Panc1 (cell line): Measurements from ENCODE around the gene SNHG17. TPM values are rescaled to one million over a fixed set of nuclear protein-coding genes. Genes with fewer than 3 reads are reported as not detected.
A peak's percentile ranks its signal among the peaks of the same experiment; 100 is the strongest.

Source experiments
- ATAC-seq: fragments of 200-7000 bp; cut with Tn5 transposase; 2 replicates; pipeline ENCODE4 v1.9.1; 2020; ENCODE audit warnings: mild to moderate bottlenecking, moderate library complexity
- BruUV-seq: library from RNA; stranded (reverse); fragments of 400-500 nt; replicated peaks from 2 replicates; lab custom pipeline; 2021; lab: Mats Ljungman, UMichigan
- CTCF ChIA-PET: fragments of 300-600 bp; sonication (Branson Sonifier 250); formaldehyde crosslinking; loops from one replicate; lab custom pipeline; 2022; ENCODE audit warnings: antibody characterized with exemption; lab: Charles Lee
- POLR2A ChIA-PET: fragments of 300-600 bp; sonication (Branson Sonifier 250); formaldehyde crosslinking; loops from one replicate; lab custom pipeline; 2022; ENCODE audit warnings: antibody characterized with exemption; lab: Charles Lee
- DNase-seq: peaks from one replicate; pipeline ENCODE4 v3.0.0-alpha.2; 2010; ENCODE audit warnings: low read depth, low spot score
- H3K27ac ChIP-seq: 2 replicates; pipeline ENCODE4 v1.5.1; 2011; ENCODE audit warnings: mild to moderate bottlenecking, low read length, inconsistent platforms
- H3K27me3 ChIP-seq: fragments of 200-500 bp; sonication (Bioruptor generic); 2 replicates; pipeline ENCODE4 v1.6.0; 2014; ENCODE audit warnings: low read length, inconsistent platforms; ENCODE audit not compliant: control insufficient read depth, insufficient read depth
- H3K36me3 ChIP-seq: fragments of 200-500 bp; sonication (Bioruptor generic); 2 replicates; pipeline ENCODE4 v1.5.1; 2014; ENCODE audit warnings: inconsistent platforms, mild to moderate bottlenecking, low read length, moderate library complexity; ENCODE audit not compliant: control insufficient read depth, insufficient read depth
- H3K4me1 ChIP-seq: 2 replicates; pipeline ENCODE4 v1.5.1; 2011; ENCODE audit warnings: inconsistent platforms, mild to moderate bottlenecking, low read length, moderate library complexity; ENCODE audit not compliant: control insufficient read depth, insufficient read depth
- H3K4me3 ChIP-seq, 2 experiments: 2 replicates each; pipeline ENCODE4 v1.5.1; 2011 to 2012; ENCODE audit warnings: low read depth in 2 of 2, low read length in 2 of 2, mild to moderate bottlenecking in 2 of 2, inconsistent platforms in 1 of 2, moderate library complexity in 1 of 2
- H3K9me3 ChIP-seq: fragments of 200-500 bp; sonication (Bioruptor generic); 2 replicates; pipeline ENCODE4 v1.5.1; 2014; ENCODE audit warnings: low read depth, mild to moderate bottlenecking, inconsistent platforms, low read length, moderate library complexity; ENCODE audit not compliant: control insufficient read depth, insufficient read depth
- POLR2AphosphoS5 ChIP-seq: IDR thresholded peaks from 2 replicates; pipeline ENCODE4 v1.6.1; 2012; ENCODE audit warnings: mild to moderate bottlenecking, low read depth, low read length, moderate library complexity
- SIN3A ChIP-seq: IDR thresholded peaks from 2 replicates; pipeline ENCODE4 v1.6.1; 2012; ENCODE audit warnings: low read depth, mild to moderate bottlenecking, low read length, moderate library complexity, borderline replicate concordance; ENCODE audit not compliant: insufficient read depth
- TCF7L2 ChIP-seq: IDR thresholded peaks from 2 replicates; pipeline ENCODE4 v1.6.1; 2011; ENCODE audit warnings: mild to moderate bottlenecking, low read depth, low read length, inconsistent platforms
- in situ Hi-C: cut with HindIII; loops from 2 replicates; pipeline ENCODE4 v1.10.0; 2016; ENCODE audit warnings: low sequenced_read_pairs, low pct_unique_long_range_greater_than_20kb
- intact Hi-C: fragments of 100-400 bp; cut with micrococcal nuclease; formaldehyde crosslinking; loops from one replicate; pipeline ENCODE4 v1.10.0; 2022; ENCODE audit not compliant: unreplicated experiment
- total RNA-seq: library from RNA; stranded (reverse); gene quantifications from one replicate; pipeline ENCODE4 v1.2.1, GENCODE V29; 2021; ENCODE audit not compliant: unreplicated experiment
- TF ChIP-seq, protein P1 (sequence below): fragments of 450-650 bp; IDR thresholded peaks from 2 replicates; pipeline ENCODE4 v1.5.1; 2017; ENCODE audit warnings: mild to moderate bottlenecking
- TF ChIP-seq, protein P2 (sequence below), 2 experiments: IDR thresholded peaks; 2 replicates each; pipeline ENCODE4 v1.6.1; 2011 to 2012; ENCODE audit warnings: low read depth in 2 of 2, control low read depth in 1 of 2, low read length in 1 of 2, mild to moderate bottlenecking in 1 of 2, moderate library complexity in 1 of 2; ENCODE audit not compliant: insufficient read depth in 1 of 2

SNHG17 gene
- total RNA-seq, 1 experiment from 2014 or later: 60.1 TPM

DNA sequence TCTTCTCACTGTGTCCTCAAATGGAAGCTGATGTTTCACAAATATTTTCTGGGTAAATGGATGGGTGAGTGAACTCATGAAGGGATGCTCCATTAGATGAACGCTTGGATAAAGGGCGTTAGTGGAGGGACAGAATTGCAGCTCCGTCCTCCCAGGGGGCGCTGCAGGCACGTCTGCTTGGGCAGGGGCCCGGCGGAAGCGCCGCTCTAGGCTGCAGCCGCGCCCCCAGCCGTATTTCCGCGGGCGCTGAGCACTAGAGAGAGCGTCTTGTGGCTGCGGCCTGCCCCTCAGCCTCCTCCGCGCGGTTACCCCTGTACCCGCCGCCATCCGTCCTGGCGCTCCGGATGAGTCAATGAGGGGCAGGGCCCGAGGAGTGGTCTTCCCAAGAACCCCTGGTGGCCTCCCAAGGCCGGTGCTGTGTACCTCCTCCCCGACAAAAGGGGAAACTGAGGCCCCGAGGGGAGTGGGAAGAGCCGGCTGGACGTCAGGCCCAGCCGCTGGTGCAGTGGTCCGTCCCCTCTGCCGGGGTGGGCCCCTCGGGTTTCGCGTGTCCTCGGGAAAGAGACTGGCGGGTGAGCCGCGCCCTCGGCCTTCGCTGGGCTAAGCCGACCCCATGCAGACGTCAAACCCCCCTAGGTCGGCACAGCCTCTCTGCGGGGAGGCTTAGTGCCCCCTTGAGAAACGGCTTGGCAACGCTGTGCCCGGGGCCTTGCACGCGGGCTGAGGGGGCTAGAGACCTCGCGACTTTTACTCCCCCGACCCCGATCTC lies 11.5 kb upstream of the SNHG17 start:
- peak; percentile 97 for ATAC-seq
- DNase-seq: peak; percentile 62
- in situ Hi-C loops (no loop called here), intact Hi-C loops (no loop called here)
- Histone ChIP-seq H3K4me1 (peaks cover 13% of the 10 kb centered on the region), H3K4me3 (peak overlapping the region; percentile 86 to 88), H3K9me3 (no peaks in the 10 kb centered on the region), H3K27me3 (no peaks in the 10 kb centered on the region), H3K27ac (peak overlapping the region; percentile 93), H3K36me3 (peaks cover 2% of the 10 kb centered on the region; the same call in 1 of the 2 replicates)
- POLR2A ChIA-PET: interaction anchor here (0.9 to 1.1 kb wide), 2 partner anchors 11 to 26 kb away, joined by 3 read pairs; partner anchors contain the start of genes RALGAPB and SNHG17
- CTCF ChIA-PET: interaction anchor here (0.6 to 1.1 kb wide), 2 partner anchors 11 to 1531 kb away, joined by 4 to 6 read pairs; partner anchors contain the start of gene SNHG17
- BruUV-seq: no TSS peak
- TF ChIP-seq, protein P1, sequence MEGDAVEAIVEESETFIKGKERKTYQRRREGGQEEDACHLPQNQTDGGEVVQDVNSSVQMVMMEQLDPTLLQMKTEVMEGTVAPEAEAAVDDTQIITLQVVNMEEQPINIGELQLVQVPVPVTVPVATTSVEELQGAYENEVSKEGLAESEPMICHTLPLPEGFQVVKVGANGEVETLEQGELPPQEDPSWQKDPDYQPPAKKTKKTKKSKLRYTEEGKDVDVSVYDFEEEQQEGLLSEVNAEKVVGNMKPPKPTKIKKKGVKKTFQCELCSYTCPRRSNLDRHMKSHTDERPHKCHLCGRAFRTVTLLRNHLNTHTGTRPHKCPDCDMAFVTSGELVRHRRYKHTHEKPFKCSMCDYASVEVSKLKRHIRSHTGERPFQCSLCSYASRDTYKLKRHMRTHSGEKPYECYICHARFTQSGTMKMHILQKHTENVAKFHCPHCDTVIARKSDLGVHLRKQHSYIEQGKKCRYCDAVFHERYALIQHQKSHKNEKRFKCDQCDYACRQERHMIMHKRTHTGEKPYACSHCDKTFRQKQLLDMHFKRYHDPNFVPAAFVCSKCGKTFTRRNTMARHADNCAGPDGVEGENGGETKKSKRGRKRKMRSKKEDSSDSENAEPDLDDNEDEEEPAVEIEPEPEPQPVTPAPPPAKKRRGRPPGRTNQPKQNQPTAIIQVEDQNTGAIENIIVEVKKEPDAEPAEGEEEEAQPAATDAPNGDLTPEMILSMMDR: peak; percentile 97
- peak; percentile 79 for TF ChIP-seq TCF7L2
- TF ChIP-seq, protein P2, sequence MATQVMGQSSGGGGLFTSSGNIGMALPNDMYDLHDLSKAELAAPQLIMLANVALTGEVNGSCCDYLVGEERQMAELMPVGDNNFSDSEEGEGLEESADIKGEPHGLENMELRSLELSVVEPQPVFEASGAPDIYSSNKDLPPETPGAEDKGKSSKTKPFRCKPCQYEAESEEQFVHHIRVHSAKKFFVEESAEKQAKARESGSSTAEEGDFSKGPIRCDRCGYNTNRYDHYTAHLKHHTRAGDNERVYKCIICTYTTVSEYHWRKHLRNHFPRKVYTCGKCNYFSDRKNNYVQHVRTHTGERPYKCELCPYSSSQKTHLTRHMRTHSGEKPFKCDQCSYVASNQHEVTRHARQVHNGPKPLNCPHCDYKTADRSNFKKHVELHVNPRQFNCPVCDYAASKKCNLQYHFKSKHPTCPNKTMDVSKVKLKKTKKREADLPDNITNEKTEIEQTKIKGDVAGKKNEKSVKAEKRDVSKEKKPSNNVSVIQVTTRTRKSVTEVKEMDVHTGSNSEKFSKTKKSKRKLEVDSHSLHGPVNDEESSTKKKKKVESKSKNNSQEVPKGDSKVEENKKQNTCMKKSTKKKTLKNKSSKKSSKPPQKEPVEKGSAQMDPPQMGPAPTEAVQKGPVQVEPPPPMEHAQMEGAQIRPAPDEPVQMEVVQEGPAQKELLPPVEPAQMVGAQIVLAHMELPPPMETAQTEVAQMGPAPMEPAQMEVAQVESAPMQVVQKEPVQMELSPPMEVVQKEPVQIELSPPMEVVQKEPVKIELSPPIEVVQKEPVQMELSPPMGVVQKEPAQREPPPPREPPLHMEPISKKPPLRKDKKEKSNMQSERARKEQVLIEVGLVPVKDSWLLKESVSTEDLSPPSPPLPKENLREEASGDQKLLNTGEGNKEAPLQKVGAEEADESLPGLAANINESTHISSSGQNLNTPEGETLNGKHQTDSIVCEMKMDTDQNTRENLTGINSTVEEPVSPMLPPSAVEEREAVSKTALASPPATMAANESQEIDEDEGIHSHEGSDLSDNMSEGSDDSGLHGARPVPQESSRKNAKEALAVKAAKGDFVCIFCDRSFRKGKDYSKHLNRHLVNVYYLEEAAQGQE (IDR thresholded peaks at IDR 0.05; ENCODE audit: insufficient read depth in 1 of 2, low read depth in 2 of 2, low read length in 1 of 2): no peak
- peak; percentile 90; the same call in 1 of the 2 replicates for TF ChIP-seq SIN3A
- peak; percentile 96 for TF ChIP-seq POLR2AphosphoS5

DNA sequence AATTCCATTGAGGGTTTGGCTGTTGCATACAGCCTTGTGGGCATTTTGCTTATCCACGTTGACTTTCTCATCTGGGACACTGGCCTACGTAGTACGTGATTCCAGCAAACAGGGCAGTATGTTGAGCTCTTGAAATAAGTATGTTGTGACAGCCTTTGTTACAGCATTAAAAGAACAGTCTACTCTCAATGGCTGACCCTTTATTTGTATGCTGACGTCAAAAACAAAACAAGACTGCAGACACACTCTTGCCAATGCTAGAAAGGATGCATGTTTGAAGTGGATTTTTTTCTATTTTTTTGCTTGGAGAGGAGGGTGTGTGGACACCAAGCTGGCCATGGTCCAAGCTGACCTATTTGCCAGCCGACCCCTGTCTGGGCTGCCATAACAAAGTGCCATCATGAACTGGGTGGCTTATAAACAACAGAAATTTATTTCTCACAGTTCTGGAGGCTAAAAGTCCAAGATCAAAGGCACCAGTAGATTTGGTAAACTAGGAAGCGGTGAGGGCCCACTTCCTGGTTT lies 10.8 kb upstream of the SNHG17 start:
- H3K4me3 ChIP-seq: peak overlapping the region; percentile 86 to 88

More for the DNA sequence above, 10.8 kb upstream of the SNHG17 start:
- CTCF ChIA-PET: interaction anchor here (0.6 to 1.1 kb wide), 2 partner anchors 11 to 1530 kb away, joined by 4 to 6 read pairs; partner anchors contain the start of gene SNHG17
- BruUV-seq: no TSS peak
- POLR2A ChIA-PET: interaction anchor here (0.9 to 1.1 kb wide), 2 partner anchors 11 to 26 kb away, joined by 3 read pairs; partner anchors contain the start of genes RALGAPB and SNHG17
- TF ChIP-seq, protein P1: no peak
- no peak for TF ChIP-seq TCF7L2
- TF ChIP-seq, protein P2 (IDR thresholded peaks at IDR 0.05; ENCODE audit: insufficient read depth in 1 of 2, low read depth in 2 of 2, low read length in 1 of 2): no peak
- no peak for TF ChIP-seq SIN3A
- TF ChIP-seq POLR2AphosphoS5: no peak
- peaks cover 2% of the 10 kb centered on the region; the same call in 1 of the 2 replicates for H3K36me3 ChIP-seq
- ATAC-seq: no peak
- H3K4me1 ChIP-seq: peaks cover 13% of the 10 kb centered on the region
- peak overlapping the region; percentile 45; the same call in 1 of the 2 replicates for H3K27ac ChIP-seq
- intact Hi-C loops (no loop called here), in situ Hi-C loops (no loop called here)
- H3K9me3 ChIP-seq: no peaks in the 10 kb centered on the region
- DNase-seq: no peak
- no peaks in the 10 kb centered on the region for H3K27me3 ChIP-seq
